ENCODE data around the gene LPAR1.

The LPAR1 gene

DNA sequence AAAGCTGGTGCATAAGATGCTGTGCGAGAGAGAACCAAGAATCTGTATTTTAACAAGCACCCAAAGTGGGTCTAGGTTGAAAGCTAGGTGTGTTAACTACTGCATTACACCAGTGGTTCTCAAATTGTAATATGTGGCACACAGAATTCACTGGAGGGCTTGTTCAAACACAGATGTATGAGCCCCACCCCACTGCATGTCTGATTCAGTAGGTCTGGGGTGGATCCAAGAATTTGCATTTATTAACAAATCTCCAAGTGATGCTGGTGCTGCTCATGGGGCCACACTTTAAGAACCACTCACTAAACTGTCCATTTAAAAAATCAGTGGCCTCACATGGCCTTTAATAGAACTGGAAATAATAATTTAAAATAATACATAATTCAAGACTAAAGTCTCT is 40.4 kb downstream of the LPAR1 start:
- DNase-seq, result no peak

DNA sequence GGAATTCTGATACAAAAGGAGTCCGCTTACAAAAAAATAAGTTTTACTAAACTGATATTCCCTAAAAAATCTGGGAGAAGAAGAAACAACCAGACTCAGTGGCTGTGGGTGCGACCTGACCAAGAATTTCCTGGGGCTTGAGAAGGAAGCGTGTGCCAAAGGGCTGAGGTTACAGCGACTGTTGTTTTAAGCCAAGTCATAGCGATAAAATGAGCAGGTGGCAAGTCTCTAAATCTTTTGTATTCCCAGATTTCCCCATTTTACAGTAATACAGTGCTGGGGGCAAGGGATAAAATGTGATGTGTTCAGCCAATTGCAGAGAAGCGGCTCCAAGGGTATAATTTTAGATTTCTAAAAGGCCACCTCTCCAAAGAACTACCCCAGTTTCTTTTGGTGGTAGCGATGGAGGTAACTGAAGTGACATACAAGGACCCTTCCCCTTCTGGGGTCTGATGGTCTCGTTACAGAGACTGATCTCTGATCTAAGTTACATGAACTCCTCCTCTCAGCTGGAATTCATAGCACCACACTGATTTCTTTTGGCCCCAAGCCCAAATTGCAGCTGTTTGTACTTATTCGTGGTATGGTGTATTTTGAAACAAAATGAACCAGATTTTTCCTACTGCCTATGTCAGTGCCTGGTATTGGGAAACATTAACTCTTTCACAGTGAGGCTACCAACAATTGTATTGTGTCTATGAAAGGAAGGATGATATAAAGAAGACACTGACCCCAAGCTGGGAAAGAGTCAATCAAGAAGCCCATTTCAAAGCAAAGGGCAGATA is 41.6 kb downstream of the LPAR1 start:
- DNase-seq, result no peak

DNA sequence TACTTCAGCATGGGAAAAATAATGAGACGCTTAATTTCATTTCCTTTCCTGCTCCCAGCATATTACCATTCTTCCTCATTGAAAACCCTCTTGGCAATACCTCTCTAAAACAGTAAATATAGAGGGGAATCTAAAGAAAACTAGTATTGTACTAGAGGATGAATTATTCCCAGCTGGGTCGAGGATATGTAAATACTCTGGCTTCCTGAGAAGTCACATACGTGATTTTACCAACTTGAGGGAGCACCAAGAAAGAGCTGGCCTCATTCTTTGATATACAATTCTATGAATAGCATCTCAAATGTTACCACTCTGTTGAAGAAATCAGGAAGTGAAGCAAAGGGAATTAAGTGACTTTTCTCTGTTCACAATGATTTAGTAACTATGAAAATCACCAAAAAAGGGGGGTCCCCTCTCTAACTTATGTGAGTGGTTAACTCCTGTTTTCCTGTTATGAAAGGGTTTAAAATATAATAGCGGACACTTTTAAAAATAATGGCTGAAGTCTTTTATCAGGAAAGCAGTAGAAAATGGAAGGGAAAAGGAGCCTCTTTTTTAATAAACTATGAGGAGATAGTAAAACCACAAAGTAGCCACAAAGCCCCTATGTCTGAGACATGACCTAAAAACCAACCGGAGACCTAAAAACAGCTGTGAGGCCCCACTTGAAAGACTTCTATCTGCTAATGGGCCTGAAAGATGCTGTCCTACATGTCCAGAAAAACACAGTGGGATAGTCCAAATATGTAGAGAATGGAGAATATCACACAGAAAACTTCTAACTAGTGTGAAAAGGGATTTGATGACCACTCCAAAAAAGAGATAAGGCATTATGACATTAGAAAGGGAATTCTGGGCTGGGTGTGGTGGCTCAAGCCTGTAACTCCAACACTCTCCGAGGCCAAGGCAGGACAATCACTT is 42.6 kb downstream of the LPAR1 start:
- DNase-seq, result no peak

DNA sequence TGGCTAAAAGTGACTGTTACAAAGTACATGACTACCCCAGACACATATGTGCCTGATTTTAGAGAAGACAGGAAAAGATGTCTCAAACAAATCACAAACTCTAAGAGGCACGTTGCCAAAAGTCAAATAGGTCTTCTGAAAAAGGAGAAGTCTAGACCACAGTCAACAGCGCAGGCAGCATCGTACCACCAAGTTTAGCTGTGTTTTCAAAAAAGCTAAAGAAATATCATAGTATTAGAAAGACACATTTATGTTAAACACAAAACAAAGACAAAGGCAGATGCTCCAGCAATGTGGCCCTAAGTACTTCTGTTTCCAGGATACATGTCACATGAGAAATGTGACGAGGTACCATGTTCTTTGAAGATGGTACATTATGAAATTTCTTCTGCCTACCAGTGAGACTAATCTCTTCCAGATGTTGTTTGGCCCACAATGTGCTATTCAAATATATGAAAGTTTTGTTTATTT is 43.5 kb downstream of the LPAR1 start:
- no peak for DNase-seq

DNA sequence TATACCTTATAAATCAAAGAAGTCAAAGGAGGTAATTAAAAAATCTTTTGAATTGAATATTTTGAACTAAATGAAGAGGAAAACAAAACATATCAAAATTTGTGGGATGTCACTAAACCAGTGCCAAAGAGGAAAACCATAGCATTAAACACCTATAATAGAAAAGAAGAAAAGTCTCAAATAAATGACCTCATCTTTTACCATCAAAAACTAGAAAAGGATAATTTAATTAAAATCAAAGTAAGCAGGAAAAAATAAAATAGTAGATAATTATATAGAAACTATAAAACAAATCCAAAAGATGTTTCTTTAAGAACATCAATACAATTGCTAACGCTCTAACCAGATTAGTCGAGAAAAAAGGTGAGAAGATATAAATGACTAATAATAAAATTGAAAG is 47.8 kb downstream of the LPAR1 start:
- DNase-seq, result no peak

DNA sequence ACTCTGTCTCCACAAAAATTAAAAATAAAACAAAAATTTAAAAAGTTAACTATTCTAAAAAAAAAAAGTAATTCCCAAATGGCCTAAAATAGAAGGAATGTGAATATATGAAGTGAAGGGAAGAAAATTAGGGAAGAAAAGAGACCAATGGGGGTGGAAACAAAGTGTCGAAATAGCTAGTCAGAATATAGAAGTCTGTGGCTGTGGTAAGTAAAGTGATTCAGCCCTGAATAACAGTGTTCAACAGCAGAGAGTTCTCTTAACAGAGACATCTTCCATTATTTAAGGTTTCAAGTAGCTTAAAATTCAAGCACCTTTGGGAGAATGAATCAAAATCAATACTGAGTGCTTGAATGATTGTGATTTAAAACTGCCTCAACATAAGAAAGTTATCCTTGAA is 51.7 kb downstream of the LPAR1 start:
- DNase-seq, result no peak

DNA sequence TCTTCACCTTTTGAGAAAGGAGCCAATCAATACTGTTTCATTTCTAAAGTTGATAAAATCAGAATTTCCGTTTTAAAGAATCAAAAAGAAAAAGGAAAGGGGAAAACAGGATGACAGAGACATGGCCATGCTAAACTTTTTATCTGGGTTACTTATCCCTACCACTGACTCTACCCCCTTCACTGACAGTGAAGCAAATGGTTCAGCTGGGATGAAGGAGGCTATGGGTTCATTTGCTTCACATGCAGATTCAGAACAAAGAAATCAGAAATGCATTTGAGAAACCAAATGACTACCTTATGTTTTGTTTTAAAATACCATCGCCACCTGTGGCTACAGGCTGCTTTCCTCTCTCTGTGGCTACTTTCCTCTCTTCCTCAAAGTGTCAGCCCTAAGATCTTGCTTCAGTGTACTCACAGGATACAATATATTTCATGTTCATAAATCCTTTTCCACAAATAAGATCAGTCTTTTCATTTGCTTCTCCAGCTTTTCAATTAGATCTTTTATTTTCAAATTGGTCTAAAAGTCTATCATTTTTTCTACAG is 53.3 kb downstream of the LPAR1 start:
- DNase-seq, result no peak

DNA sequence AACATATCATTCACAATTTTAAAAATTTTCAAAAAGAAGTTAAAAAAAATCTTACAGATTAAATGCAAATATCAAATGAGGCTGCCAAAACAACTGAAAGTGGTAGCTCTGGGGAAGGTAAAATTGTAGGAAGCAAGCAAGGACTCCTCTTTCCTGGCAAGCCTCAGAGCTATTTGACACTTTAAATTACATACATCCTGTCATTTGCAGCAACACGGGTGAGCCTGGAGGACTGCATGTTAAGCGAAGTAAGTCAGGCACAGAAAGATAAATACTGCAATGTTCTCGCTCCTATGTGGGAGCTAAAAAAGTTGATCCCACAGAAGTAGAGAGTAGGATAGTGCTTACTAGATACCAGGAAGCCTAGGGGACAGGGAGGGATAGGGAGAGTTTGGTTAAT is 58.0 kb downstream of the LPAR1 start:
- no peak for DNase-seq

DNA sequence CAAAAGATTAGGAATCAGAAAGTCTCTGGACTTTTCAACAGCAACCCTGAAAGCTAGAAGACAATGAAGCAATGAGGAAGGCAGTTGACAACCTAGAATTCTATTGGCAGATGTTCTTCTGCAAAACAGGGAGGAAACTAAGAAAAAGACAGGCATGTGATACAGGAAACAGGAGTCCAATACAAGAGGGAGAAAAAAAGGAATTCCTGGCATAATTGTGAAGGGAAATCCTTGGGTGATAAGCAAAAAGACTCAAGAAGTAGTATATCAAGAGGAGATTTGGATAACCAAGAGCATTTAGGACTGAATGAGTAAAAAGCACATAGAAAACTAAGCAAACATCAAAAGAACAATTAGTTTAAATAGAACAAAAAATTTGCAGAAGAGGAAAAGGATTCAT is 58.6 kb downstream of the LPAR1 start:
- DNase-seq, result no peak

DNA sequence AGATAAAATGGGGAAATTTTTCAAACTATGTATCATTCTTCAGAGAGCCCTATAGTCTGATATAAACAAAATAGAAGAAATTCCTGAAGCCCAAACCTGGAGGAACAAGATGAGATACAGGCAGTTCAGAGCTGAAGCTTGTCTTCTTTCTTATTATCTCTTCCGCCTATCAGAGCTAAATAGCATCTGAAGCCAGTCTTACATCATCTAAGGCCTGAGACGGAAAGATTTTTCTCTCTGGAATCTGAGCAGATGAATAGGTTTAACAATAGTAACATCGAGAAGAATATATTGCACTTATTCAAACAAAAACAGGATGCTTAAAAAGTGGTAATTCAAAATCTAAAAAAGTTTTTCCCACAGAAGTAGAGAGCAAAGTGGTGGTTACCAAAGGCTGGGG is 59.8 kb downstream of the LPAR1 start:
- no peak for DNase-seq

DNA sequence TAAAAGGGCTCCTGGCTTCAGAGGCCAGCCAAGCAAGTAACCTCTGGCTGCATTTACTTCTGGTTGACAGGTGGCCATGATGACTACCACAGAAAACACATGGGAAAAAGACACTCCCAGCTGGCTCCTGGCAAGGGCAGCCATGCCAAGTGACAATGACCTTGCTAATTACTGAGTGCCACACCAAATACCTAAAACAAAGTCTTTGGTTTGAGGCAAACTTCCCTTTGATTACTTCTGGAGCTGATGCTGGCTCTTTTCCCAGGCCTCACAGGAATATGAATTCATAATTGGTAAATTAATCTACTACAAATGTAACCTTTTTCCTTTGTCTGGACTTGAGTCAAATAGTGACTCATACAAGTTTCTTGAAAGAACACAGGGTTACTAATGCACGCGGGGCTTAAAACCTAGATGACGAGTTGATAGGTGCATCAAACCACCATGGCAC is 61.0 kb downstream of the LPAR1 start:
- no peak for DNase-seq

DNA sequence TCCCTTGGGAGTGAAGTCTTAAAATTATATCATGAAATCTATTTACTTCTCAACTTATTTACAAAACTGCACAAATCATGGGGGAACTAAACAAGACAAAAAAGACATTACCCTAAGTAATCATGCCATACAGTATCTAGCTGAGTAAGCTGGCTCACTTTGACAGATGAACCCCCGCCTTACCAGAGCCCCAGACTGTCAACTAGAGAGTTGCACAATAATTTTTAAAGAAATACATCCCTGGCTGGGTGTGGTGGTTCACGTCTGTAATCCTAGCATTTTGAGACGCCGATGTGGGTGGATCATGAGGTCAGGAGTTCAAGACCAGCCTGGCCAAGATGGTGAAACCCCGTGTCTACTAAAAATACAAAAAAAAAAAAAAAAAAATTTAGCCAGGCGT is 62.3 kb downstream of the LPAR1 start:
- no peak for DNase-seq

DNA sequence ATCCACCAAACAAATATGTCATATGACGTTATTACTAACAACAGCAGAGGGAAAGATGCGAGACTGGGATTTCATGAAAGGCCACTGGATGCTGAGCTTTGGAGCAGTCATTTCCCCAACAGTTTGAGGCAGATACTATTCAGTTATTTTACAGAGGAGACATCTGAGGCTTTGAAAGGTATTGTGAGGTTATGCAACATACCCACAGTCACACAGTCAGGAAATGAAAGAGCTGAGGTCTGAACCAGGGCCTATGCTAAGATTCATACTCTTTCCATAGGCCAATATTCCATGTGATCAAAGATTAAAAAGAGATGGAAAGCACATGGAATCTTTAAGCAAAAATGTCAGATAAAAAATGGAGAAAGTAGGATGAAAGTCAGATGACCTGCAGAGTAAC is 63.0 kb downstream of the LPAR1 start:
- DNase-seq, result no peak

DNA sequence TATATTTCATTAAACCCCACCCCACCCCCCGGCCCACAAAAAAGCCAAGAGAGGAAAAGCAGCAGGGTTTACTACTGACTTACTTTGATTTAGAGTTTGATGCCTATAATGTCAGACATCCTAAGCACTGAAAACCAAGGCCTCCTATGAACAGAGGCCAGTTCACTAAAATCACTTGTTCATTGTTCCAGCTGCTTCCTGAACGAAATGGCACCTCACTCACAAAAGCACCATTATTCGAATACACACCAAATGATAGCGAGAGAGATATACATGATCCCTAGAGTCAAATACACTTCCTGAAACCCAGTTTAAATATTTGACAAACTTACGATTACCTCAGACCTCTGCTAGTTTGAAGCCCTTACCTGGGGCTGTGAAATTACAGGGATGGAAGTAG is 66.6 kb downstream of the LPAR1 start:
- no peak for DNase-seq

DNA sequence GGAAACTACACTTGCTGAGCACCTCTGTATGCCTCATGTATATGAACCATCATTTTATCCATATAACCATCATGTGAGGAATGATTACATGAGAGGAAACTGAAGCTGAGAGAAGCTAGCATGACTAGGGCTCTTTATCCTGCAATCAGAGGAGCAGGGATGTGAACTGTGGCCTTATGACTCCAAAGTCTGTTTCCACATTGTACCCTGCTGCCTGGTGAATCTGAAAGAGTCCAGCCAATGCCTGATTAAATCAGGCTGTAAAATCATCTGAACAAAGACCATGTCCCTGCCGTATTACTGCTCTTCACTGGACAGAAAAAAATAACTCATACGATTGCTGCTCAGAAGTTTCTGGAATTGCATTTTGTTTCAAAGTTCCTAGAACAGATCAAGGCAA is 67.0 kb downstream of the LPAR1 start:
- no peak for DNase-seq

DNA sequence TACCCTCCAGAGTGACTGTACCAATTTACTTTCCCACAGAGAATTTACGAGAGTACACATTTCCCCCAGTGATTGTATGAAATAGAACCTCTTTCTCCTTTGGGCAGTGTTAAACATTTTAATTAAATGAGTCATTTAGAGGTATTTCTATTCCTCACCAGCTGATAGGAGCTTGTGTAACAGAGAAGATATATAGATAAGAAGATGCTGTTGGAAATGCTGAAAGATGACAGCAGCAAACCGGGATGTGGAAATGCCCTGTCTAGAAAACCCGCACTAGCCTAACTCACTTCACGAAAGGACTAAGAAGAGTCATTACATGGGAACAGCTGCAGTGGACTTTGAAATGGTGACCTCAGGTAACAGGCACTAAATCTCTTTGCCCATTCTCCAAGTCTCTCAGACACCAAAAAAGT is 68.3 kb downstream of the LPAR1 start:
- DNase-seq, result no peak

DNA sequence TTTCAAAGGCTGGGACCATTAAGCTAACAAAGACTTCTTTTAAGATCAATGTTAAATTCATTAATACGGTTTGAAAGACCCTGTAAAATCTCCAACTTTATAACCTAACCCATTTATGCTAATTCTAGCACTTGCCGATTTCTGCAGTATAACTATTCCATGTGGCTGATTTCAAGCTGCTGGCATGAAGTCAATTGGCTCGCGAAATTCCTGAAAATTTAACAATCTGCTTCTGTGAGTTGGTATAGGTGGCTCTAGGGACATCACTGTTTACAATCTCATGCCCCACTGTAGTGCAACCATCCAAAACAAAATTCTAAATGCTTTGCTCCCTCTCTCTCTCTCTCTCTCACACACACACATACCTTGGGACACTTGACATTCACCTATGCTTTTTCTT is 70.2 kb downstream of the LPAR1 start:
- no peak for DNase-seq

DNA sequence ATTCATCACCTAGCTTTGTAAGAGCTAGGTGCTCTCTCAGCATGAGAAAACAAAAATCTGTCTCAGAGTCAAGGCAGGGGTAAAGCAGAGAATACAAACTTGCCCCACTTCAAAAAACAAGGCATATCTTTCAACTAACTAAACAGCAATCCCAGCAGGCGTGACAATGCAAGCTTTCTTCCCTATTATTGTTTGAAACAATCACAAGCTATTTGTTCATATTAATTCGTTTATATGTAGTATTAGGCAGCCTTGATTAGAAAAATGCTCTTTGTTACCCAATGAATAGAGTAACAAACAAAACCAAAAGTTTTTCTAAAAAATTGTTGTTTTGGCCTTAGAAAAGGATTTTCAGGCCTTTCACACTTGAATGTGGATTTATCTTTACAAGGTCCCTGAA is 71.1 kb downstream of the LPAR1 start:
- DNase-seq, result no peak

DNA sequence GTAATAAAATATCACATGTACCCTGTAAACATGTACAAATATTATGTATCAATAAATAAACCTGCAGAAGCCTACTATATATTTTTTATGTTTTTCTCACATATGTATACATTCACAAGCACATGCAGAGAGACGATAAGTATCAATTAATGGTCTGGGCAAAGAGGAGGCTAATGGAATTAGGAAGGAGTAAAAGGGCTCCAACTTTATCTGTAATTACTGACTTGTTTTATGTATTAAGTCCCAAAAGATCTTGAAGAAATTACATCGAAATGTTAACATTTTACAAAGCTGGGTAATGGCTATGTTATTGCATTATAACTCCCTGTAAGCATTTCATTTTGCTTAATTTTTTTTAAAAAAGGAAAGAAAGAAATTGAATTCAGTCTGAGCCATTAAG is 78.0 kb downstream of the LPAR1 start:
- DNase-seq, result no peak

DNA sequence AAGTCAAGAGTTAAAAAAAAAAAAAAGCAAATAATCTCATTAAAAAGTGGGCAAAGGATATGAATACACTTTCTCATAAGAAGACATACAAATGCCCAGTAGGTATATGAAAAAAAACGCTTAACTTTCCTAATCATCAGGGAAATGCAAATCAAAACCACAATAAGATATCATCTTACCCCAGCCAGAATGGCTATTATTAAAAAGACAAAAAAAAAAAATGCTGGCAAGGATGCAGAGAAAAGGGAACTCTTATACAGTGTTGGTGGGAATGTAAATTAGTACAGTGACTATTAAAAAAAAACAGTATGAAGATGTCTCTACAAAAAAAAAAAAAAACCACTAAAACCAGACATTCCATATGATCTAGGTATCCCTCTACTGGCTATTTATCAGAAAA is 79.4 kb downstream of the LPAR1 start:
- DNase-seq, result no peak

DNA sequence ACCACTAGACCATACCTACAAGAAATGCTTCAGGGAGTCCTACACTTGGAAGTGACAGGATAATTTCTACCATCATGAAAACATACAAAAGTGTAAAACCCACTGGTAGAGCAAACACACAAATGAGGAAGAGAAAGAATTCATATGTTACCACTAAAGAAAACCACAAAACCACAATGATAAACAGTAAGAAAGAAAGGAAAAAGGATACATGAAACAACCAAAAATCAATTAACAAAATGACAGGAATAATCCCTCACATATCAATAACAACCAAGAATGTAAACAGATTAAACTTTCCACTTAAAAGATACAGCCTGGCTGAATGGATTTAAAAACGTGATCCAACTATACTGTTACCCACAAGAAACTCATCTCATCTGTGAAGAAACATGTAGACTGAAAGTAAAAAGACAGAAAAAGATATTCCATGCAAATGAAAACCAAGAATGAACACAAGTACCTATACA is 83.4 kb downstream of the LPAR1 start:
- DNase-seq, result no peak

DNA sequence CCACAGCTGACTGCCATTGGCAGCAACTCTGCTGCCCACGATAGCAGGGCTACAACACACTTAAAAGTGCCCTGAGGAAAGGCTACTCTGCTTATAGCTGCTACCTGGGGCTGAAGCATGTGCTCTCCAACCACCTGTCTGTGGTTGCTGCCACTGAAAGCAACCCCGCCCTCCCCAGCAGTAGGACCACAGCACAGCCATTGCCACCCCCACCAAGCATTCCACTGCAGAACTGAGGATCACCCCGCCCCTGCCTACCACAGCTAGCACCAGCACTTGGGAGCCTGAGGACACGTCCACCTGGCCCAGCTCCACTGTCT is 85.8 kb downstream of the LPAR1 start:
- no peak for DNase-seq

DNA sequence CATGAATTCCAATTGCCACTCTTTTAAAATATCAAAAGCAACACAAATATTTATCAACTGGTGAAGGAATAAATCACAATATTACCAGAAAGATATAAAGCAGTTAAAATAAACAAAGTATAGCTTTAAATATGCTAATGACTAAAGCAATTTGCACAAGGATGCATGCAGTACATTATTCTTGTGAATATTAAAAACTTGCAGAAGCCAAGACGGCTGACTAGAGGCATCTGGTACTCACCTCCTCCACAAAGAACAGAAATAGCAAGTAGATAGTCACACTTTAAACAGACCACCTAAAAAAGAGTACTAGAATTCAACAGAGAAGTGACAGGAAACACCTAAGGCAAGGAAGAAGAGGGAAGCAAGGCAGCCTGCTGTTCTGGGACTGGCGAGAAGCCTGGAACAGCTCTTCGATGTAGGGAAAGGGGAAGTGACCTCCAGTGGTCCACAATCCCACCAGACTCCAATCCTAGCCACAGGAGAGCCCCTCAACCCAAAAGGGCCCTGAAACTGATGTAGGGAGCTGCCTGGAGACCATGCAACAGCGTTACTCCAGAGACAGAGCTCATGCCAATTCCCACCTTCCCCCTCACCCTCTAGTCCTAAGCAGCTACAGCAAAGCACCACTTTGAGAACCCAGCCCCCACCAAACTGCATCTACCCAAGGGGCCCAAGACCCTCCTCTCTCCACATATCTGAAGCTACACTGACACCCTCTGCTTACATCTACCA is 86.3 kb downstream of the LPAR1 start:
- no peak for DNase-seq

Measured in CD4-positive, alpha-beta T cell treated with Interleukin-21 for 1 hour (primary cell).